Stimulated activated naive CD4-positive, alpha-beta T cell (primary cell): ENCODE data around the gene CCR6.

Source experiments
- DNase-seq, 6 experiments: peaks; one replicate each; lab custom pipeline; 2025; lab: John Stamatoyannopoulos, UW

Gene CCR6

GRCh38 chr6:167098825-167099225, 24.1 kb upstream of the CCR6 start:
- peak in 3 of 6 experiments; percentile 6 to 20 (median 19) for DNase-seq

GRCh38 chr6:167099707-167100106, 23.2 kb upstream of the CCR6 start:
- no peak for DNase-seq

DNA sequence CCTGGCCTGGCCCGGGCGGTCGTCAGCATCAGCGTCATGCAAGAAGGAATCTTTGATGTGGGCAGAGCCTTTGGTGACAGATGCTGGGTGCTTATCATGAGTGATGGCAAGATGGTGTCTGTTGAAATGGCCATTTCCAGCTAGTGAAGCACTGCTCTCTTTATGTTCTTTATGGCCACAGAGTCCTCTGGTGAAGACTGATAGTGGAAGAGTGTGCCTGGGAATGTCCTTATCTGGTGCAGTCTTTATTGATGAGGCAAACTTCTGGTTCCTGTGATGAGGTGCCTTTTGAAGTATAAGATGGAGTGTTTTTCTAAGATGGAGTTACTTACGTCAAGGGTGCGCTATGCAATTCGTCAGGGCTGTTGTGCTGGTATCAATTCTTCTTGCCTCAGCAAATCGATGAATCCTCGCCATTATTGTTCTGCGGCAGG, 22.6 kb upstream of the CCR6 start:
- no peak for DNase-seq

GRCh38 chr6:167102318-167102717, 20.6 kb upstream of the CCR6 start:
- no peak for DNase-seq

- DNase-seq: no peak
These were observed 19.6 kb upstream of the CCR6 start for GRCh38 chr6:167103041-167103891.

DNA sequence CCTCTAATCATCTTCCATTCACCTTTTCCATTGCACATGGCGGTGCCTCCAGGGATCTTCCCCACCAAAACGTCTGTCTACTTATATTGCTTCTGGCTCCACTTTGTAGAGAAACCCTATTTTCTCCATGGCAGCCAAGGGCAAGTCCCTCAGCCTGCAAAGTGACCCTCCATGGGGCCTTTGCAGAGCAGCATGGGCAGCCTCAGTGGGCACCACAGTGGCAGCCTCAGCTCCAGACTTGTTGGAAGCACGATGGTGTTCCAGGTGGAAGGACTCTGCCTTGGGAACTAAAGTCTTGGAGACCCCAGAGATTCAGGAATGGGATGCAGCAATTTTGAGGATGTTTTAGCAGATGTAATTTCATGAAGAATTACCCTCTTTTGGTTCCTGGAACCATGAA, 18.5 kb upstream of the CCR6 start:
- DNase-seq: no peak

DNA sequence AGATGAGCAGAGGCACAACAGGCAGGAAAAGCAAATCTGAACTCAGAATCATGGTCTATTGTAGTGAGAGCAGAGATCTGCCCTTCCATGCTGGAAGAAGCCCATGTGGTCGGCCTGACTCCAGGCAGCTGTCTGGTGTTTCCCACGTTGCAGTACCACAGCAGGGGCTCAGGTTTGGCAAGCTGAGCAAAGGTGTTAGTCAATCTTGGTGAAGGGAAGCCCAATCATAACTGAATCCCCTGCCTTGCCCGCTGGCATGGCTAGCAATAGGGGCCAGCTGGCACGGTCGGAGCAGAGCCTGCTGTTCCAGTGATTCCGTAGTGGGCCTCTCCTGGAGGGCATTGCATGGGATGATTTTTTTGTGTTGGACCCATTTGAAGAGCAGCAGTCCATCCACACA, 17.8 kb upstream of the CCR6 start:
- DNase-seq: no peak

- DNase-seq: no peak
These were observed 16.5 kb upstream of the CCR6 start for GRCh38 chr6:167106406-167106805.

DNA sequence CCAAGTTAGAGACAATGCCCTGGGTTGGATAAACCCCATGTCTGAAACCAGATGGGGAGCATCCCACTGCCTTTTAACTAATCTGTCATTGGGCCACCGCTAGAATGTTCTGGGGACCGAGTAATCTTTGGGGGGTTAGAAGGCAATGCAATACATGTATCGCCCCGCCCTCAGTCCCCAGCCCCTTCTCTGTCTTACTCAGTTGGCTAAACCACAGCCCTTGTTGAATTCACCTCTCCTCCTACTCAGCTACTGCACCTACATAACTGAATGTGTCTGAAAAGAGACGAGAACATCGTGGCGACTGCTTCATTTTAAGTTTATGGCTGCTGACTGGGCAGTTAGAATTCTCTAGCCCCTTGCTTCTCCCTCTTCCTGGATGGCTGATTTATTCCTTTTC, 15.1 kb upstream of the CCR6 start:
- no peak for DNase-seq

DNA sequence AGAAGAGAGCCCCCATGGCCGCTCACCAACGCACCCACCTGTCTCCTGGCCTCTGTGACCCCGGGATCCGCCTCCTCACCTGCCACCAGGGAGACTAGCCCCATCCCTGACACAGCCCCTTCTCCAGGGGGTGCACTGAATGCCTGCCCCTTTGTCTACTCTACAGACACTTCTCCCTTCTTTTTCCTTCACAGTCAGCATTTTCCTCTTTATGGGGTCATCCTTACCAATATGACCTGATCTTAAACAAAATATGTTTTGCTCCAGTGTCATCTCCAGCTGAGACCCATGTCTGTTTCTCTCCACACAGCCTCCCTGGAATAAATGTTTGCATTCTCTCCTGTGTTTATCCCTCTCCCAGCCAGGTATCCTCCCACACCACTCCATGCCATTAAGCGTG, 14.6 kb upstream of the CCR6 start:
- no peak for DNase-seq

- DNase-seq: no peak
These were observed 13.2 kb upstream of the CCR6 start for GRCh38 chr6:167109651-167110050.

DNA sequence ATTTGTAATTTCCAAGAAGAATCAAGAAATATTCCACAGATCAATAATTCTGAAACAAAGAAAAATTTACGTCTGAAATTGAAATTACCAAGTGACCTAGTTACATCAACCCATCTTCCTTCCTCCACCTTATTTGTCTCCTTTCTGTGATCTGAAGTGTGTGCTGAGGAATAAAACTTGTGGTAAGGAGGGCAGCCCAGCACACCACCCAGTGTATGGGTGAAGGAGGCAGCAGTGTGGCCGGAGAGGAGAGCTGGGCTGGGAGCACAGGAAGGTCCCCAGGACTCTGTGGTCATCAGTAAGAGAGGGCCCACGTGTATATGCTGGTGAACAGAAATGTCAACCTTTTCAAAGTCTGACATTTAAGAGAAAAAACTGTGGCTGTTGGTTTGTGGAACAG, 11.3 kb upstream of the CCR6 start:
- no peak for DNase-seq

DNA sequence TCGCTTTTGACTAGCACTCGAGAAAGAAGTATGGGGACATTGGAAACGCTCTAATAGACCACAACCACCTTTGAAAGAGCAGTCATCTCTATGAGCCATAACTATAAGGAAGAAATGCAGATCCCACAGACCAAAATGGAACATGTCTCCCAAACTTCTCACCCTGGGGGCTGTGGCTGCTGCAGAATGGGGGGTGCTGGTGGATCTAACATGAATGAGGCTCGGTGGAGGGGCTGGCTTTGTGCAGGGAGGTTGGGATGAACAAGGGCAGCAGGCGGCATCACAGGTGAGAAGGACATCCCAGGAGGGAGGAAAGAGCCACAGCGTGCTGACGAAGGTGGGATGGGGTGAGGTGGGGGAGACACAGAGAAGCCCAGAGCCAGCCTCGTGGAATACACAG, 10.5 kb upstream of the CCR6 start:
- no peak for DNase-seq

DNA sequence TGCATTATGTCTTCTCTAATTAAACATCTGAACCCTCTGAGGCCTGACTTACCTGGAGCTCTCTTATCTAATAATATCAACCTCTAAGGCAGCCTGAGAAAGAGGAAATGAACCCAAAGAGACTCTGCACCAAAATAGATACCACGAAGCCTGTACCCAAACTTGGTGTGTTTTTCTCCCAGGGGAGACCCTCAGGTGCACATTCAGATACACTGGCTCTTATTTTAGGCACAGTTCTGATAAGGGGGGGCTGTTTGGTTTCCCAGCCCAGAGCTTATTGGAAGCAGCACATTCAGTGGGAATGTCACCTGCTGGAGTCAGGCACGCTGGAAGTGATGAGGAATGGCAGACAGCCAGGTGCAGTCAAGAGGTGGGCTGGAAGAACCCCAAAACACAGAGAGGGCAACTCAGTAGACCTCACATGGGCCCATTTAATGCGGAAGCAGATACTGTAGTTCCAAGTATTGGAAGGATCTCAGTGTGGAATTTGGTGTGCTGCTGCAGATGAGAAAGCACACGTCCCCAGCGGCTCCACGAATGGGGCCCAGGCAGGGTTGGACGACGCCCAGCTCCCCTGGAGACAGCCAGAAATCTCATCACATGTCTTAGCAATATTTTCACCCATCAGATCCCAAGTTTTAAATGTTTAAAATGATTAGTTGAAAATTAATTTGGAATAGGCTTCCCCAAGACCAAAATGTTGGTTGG, 9.7 kb upstream of the CCR6 start:
- no peak for DNase-seq

- DNase-seq: no peak
These were observed 8.7 kb upstream of the CCR6 start for GRCh38 chr6:167113935-167114910.

GRCh38 chr6:167115054-167115453, 7.8 kb upstream of the CCR6 start:
- no peak for DNase-seq

GRCh38 chr6:167116109-167116837, 6.6 kb upstream of the CCR6 start:
- DNase-seq: no peak

DNA sequence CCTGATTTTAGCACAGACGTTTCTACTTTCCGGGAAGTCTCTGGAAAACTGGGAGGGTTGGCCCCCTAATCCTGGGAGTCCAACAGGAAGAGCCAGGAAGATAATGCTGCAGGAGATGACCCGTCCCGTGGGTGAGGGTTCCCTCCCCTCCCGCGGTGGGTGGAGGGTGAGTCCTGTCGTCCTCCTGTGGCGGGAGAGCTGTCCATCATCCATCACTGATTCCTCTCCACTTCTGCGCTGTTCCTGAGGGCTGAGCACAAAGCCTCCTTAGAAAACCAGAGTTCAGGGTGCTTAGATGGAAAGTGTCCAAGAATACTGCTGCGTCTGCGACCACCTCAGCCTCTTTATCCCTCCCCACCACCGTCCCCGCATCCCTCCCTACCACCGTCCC, 6.1 kb upstream of the CCR6 start:
- DNase-seq: no peak

DNA sequence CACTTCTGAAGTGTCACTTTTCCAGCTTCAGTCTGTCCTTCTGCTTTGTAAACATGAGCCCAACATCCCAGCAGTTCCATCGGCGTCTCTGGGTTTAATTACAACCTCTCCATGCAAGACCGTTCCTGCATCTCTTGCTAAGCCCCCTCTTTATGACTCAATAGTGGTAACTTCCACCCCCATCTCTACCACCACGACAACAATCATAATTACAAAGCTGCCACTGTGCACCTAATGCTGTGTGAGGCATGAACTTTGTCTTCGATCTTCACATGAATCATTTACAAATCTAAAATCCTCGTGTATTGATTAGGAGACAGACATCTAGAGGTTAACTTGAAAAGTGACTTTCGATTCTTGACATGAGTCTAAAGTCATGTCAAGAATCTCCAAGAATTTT, 4.9 kb upstream of the CCR6 start:
- DNase-seq: no peak

DNA sequence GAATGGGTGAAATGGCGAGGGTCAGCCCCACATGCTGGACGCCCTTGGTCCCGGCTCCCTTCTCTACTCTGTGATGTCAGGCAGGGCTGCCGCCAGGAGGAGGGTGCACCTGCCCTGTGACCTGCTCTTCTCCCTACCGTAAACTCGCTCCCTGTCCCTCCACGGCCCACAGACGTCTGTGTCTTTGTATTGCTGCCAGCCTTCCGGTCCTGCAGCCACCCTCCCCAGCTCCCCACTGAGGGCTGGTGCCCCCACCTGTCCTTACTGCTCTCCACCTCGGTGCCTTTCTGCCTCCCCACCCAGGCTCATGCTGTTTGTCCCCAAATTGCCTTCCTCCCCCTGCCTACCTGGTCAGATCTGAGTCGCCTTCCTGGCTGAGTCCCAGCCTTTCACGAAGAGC, 4.1 kb upstream of the CCR6 start:
- DNase-seq: no peak
